Smooth muscle cell (in vitro differentiated cells): ENCODE measurements around the gene POLA1. TPM values are rescaled to one million over a fixed set of nuclear protein-coding genes. Genes with fewer than 3 reads are reported as not detected.

Experiments
- DNase-seq: peaks from one replicate; lab custom pipeline; 2025; ENCODE audit not compliant: unreplicated experiment; lab: John Stamatoyannopoulos, UW
- H2AFZ ChIP-seq: fragments of 200-600 bp; sonication (generic); 2 replicates; pipeline ENCODE4 v1.6.0; 2016; ENCODE audit warnings: antibody characterized with exemption, low read depth, mild to moderate bottlenecking
- H3F3A ChIP-seq: fragments of 200-600 bp; sonication (generic); 2 replicates; pipeline ENCODE4 v1.6.0; 2017; ENCODE audit warnings: antibody characterized with exemption, low read depth
- H3K27ac ChIP-seq: fragments of 200-600 bp; sonication (generic); 2 replicates; pipeline ENCODE4 v1.5.1; 2016; ENCODE audit warnings: low read depth, mild to moderate bottlenecking
- H3K27me3 ChIP-seq: fragments of 200-600 bp; sonication (generic); 2 replicates; pipeline ENCODE4 v1.6.1; 2016; ENCODE audit warnings: low read depth, mild to moderate bottlenecking
- H3K36me3 ChIP-seq: fragments of 200-600 bp; sonication (generic); 2 replicates; pipeline ENCODE4 v1.5.1; 2016; ENCODE audit warnings: low read depth
- H3K4me1 ChIP-seq: fragments of 200-600 bp; sonication (generic); 2 replicates; pipeline ENCODE4 v1.5.1; 2016; ENCODE audit warnings: low read depth
- H3K4me2 ChIP-seq: fragments of 200-600 bp; sonication (generic); 2 replicates; pipeline ENCODE4 v1.6.0; 2016; ENCODE audit warnings: mild to moderate bottlenecking
- H3K4me3 ChIP-seq: fragments of 200-600 bp; sonication (generic); 2 replicates; pipeline ENCODE4 v1.5.1; 2016; ENCODE audit warnings: mild to moderate bottlenecking
- H3K79me2 ChIP-seq: fragments of 200-600 bp; sonication (generic); 2 replicates; pipeline ENCODE4 v1.6.0; 2016; ENCODE audit warnings: low read depth, mild to moderate bottlenecking
- H3K9ac ChIP-seq: fragments of 200-600 bp; sonication (generic); 2 replicates; pipeline ENCODE4 v1.6.0; 2016; ENCODE audit warnings: low read depth
- H3K9me3 ChIP-seq: fragments of 200-600 bp; sonication (generic); replicated peaks from 2 replicates; pipeline ENCODE4 v1.5.1; 2016; ENCODE audit warnings: low read depth
- H4K20me1 ChIP-seq: fragments of 200-600 bp; sonication (generic); 2 replicates; pipeline ENCODE4 v1.6.0; 2016; ENCODE audit warnings: low read depth
- CTCF ChIP-seq: fragments of 200-600 bp; sonication (generic); IDR thresholded peaks from 2 replicates; pipeline ENCODE4 v1.5.1; 2017; ENCODE audit warnings: borderline replicate concordance, mild to moderate bottlenecking, antibody characterized with exemption; ENCODE audit not compliant: insufficient read depth, poor library complexity, severe bottlenecking
- WGBS: methylation state at CpG from one replicate; pipeline ENCODE4 v1.1.7; 2016; ENCODE audit warnings: low lambda C conversion rate; 5-methylcytosine and 5-hydroxymethylcytosine counted together
- polyA plus RNA-seq: library from polyadenylated mRNA; unstranded; fragments of >200 nt; fragmentation: Nextera tagmentation; extraction: Ambion mirVana; gene quantifications from 2 replicates; pipeline ENCODE4 v1.2.1, GENCODE V29; 2016
- total RNA-seq: library from RNA; depleted of rRNA; stranded (reverse); fragments of >200 nt; gene quantifications from 2 replicates; pipeline ENCODE4 v1.2.3, GENCODE V29; 2014

POLA1 gene
- total and polyA plus RNA-seq, 2 experiments from 2014 or later: 5.4 to 11.7 TPM

- Histone ChIP-seq H3K36me3 (no peaks in the 10 kb centered on the region), H3K4me1 (peaks cover 39% of the 10 kb centered on the region), H3K27ac (no peak overlapping the region), H3K9ac (no peak overlapping the region), H2AFZ (no peak overlapping the region), H3K4me3 (no peak overlapping the region), H3K9me3 (no peaks in the 10 kb centered on the region), H3F3A (no peaks in the 10 kb centered on the region), H4K20me1 (peaks cover 5% of the 10 kb centered on the region), H3K27me3 (peaks cover 97% of the 10 kb centered on the region), H3K4me2 (no peak overlapping the region), H3K79me2 (no peaks in the 10 kb centered on the region)
- WGBS: 5% methylated on average over 7 of the region's 7 CpGs
- DNase-seq: no peak
- TF ChIP-seq CTCF: no peak
Observed at GRCh38 chrX:25009407-25009806, 315.7 kb downstream of the POLA1 start.

GRCh38 chrX:25010784-25011588 is 317.3 kb downstream of the POLA1 start:
- Histone ChIP-seq H4K20me1 (peaks cover 5% of the 10 kb centered on the region), H3K4me1 (peaks cover 28% of the 10 kb centered on the region), H3K4me3 (no peak overlapping the region), H2AFZ (no peak overlapping the region), H3K27me3 (peaks cover 97% of the 10 kb centered on the region), H3K9me3 (no peaks in the 10 kb centered on the region), H3K9ac (no peak overlapping the region), H3K36me3 (no peaks in the 10 kb centered on the region), H3K4me2 (no peak overlapping the region), H3K27ac (no peak overlapping the region), H3K79me2 (no peaks in the 10 kb centered on the region), H3F3A (no peaks in the 10 kb centered on the region)
- no peak for DNase-seq
- 6% methylated on average over 33 of the region's 33 CpGs for WGBS
- no peak for TF ChIP-seq CTCF

GRCh38 chrX:25011589-25012432 is 318.1 kb downstream of the POLA1 start:
- peaks cover under 1% of the 10 kb centered on the region for H4K20me1 ChIP-seq
- no peaks in the 10 kb centered on the region for H3K79me2 ChIP-seq
- WGBS: 3% methylated on average over 32 of the region's 32 CpGs
- no peaks in the 10 kb centered on the region for H3F3A ChIP-seq
- H3K4me2 ChIP-seq: no peak overlapping the region
- H3K36me3 ChIP-seq: no peaks in the 10 kb centered on the region
- H3K27me3 ChIP-seq: peaks cover 97% of the 10 kb centered on the region
- no peak overlapping the region for H3K27ac ChIP-seq
- no peak overlapping the region for H3K9ac ChIP-seq
- peaks cover 24% of the 10 kb centered on the region for H3K4me1 ChIP-seq
- no peak for DNase-seq
- TF ChIP-seq CTCF: no peak
- H3K9me3 ChIP-seq: no peaks in the 10 kb centered on the region
- no peak overlapping the region for H2AFZ ChIP-seq
- no peak overlapping the region for H3K4me3 ChIP-seq
